GM21447 (cell line): ENCODE data around the gene GRIK1.

ENCODE experiments used
- ATAC-seq: cut with Tn5 transposase; IDR thresholded peaks from one replicate; pipeline ENCODE4 v1.9.1; 2021; ENCODE audit not compliant: unreplicated experiment

GRIK1 gene

GRCh38 chr21:29721964-29722363 is 217.8 kb downstream of the GRIK1 start:
- ATAC-seq, result no peak

- ATAC-seq, result no peak
Measured at GRCh38 chr21:29721221-29721620, 218.6 kb downstream of the GRIK1 start.

GRCh38 chr21:29719521-29719920 is 220.3 kb downstream of the GRIK1 start:
- ATAC-seq, result no peak

DNA sequence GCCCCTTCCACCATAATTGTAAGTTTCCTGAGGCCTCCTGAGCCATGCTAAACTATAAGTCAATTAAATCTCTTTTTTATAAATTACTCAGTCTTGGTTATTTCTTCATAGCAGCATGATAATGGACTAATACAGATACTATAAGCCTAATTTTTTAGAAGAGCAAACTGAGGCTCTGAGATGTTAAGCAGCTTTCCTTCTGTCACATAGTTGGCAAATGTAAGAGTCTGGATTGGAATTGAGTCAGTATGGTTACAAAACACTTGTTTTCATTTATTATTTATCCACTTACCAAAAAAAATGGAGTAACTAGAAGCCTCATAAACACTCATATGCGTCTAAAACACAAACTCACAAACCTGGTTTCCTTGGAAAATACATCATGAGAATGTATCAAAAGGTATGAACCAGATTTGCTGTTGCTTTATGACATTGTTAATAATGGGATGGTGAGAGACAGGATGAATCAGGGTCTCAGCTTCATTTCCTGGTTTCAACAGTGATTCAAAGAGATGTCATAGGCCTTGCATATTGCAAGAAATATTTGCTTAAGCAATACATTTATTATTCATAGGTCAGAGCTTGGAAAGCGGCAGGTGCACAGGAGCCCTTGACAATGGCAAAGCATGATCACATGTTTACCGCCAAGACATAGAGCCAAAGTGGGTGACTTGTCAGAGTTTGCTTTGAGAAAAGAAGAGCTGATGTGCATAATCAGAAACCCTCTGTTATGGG is 221.5 kb downstream of the GRIK1 start:
- ATAC-seq, result no peak

DNA sequence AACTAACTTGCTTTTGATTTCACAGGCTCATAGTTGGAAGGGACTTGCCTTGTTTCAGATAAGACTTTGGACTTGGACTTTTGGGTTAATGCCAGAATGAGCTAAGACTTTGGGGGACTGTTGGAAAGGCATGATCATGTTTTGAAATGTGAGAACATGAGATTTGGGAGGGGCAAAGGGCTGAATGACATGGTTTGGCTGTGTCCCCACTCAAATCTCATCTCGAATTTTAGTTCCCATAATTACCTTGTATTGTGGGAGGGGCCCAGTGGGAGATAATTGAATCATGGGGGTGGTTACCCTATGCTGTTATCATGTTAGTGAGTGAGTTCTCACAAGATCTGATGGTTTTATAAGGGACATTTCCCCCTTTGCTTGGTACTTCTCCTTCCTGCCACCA is 222.1 kb downstream of the GRIK1 start:
- no peak for ATAC-seq

GRCh38 chr21:29716753-29717152 is 223.0 kb downstream of the GRIK1 start:
- no peak for ATAC-seq

DNA sequence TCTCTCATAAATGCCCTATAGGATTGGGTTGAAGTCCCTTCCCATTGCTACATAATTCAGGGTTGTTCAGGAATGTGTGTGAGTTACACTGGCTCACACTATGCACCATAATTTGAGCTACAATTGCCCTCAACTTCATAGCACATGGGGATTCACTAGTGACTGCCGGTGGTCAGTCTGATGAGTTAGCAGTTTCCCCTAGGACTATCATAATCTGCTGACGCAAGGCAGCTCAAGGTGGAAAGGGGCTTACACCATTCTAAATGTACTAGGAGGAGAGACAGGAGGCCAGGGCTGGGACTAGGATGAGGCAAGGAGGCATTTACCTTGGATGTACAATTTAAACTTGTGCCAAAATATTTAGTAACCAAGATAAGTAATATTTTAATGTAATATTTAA is 224.7 kb downstream of the GRIK1 start:
- ATAC-seq, result no peak

GRCh38 chr21:29712818-29713217 is 227.0 kb downstream of the GRIK1 start:
- no peak for ATAC-seq

- no peak for ATAC-seq
Measured at GRCh38 chr21:29711236-29711635, 228.6 kb downstream of the GRIK1 start.

DNA sequence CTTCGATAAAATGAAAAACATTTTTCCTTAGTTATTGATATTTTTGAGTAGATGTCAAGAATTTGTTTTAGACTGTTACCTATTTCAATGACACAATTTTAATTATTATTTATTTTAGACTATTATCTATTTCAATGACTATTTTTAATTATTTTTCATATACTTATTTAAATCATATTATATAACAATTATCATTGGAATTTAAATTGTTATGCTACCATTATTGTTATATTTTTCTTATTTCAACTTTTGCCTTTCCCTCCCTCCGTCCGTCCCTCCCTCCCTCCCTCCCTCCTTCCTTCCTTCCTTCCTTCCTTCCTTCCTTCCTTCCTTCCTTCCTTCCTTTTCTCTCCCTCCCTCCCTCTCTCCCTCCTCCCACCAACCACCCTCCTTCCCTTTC is 229.3 kb downstream of the GRIK1 start:
- no peak for ATAC-seq

DNA sequence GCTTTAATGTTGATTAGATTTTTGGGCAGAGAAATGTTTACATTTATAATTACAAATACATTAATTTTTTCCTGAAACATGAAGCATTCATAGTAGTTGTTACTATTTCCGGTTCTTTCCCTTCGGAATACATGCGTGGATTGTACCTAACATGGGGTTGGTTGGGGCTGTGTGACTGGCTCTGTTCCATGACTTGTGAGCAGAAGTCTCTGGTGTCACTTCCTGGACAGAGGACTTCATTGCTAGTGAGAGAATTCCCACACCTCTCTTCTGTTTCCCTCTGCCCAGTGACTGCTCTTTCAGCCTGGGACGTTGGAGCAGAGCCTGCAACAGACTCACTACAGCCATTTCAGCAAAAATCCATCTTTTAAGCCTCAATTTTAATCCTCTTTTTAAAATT is 231.4 kb downstream of the GRIK1 start:
- ATAC-seq, result no peak

DNA sequence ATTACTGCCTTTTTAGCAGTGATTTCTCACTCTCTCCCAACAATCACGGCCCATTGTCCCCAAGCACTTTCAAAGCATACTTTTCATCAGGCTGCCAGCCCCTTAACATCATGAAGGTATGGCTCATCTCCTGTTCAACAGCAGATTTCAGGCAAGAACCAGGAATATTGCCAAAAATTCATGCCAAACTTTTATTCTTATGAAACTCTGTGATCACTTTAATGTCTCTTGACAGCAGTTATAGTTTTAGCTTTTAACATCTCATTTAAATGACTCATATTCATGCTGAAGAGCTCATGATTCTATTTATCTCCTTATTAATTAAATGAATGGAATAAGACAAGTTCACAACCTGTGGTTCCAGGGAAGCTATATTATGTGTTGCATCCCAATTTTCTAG is 235.1 kb downstream of the GRIK1 start:
- ATAC-seq, result no peak

- no peak for ATAC-seq
Measured at GRCh38 chr21:29701676-29702075, 238.1 kb downstream of the GRIK1 start.

GRCh38 chr21:29697555-29698193 is 242.1 kb downstream of the GRIK1 start:
- no peak for ATAC-seq

DNA sequence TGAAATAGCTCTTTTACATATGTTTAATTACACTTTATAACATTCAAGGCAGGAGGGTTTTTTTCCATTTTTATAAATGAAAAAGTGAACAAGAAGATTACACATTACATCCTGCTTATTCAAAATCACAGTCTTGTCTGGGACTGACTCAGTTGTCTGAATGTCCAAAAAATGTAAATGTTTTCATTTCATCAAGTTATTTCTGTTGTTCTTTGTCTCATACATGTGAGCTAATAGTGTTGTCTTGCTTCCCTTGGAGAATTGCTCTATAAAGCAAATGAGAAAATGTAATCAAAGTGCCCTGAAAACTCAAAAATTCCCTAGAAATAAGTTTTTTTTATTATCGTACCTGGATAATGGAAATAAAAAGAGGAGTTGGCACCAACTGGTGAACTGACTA is 242.9 kb downstream of the GRIK1 start:
- ATAC-seq, result no peak

- no peak for ATAC-seq
Measured at GRCh38 chr21:29691616-29692491, 247.9 kb downstream of the GRIK1 start.

GRCh38 chr21:29689753-29690152 is 250.0 kb downstream of the GRIK1 start:
- ATAC-seq, result no peak

DNA sequence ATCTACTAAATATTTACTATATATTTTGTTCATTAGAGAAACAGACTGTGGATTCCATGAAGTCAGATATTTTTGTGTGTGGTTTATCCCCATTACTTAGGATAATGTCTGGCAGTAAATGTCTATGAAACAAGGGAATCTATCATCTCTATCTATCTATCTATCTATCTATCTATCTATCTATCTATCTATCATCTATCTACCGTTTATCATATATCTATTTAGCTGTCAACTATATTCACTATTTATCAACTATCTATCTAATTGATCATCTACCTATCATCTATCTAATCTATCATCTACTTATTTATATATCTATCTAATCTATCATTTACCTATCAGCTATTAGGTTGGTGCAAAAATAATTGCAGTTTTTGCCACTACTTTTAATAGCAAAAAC is 255.7 kb downstream of the GRIK1 start:
- ATAC-seq, result no peak

- ATAC-seq, result no peak
Measured at GRCh38 chr21:29682800-29683199, 257.0 kb downstream of the GRIK1 start.

GRCh38 chr21:29680273-29680672 is 259.5 kb downstream of the GRIK1 start:
- no peak for ATAC-seq

GRCh38 chr21:29678626-29679025 is 261.2 kb downstream of the GRIK1 start:
- ATAC-seq, result no peak

DNA sequence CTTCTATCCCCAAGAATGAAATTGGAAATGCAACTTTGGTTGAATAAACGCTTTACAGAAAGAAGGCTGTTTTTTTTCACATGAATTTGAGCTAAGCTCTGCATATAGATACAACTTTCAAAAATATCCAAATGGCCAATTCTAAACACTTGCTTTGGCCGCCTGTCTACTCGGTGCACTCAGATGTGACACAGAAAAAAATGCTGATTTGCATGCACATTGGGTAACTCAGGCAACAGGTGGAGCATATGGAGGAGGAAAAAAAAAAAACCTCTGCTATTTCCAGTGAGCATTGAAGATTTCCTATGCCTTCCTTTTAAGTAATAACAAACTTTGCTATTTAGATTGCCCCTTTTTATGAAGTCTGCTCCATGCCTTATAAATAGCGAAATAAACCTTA is 262.5 kb downstream of the GRIK1 start:
- ATAC-seq, result no peak
